CD4-positive, alpha-beta T cell (primary cell): ENCODE results near the gene HOXC10. TPM values are rescaled to one million over a fixed set of nuclear protein-coding genes. Genes with fewer than 3 reads are reported as not detected.

ENCODE experiments used
- ATAC-seq: fragments of 200-7000 bp; cut with Tn5 transposase; one replicate; pipeline ENCODE4 v1.10.0; 2022; ENCODE audit warnings: mild to moderate bottlenecking; ENCODE audit not compliant: poor library complexity
- CTCF ChIA-PET: fragments of 350-600 bp; sonication (Branson Sonifier 250); formaldehyde crosslinking; loops from one replicate; lab custom pipeline; 2021; ENCODE audit warnings: antibody characterized with exemption, inconsistent platforms; lab: Charles Lee
- POLR2A ChIA-PET: fragments of 350-600 bp; sonication (Branson Sonifier 250); formaldehyde crosslinking; loops from one replicate; lab custom pipeline; 2021; ENCODE audit warnings: antibody characterized with exemption, inconsistent platforms; lab: Charles Lee
- DNase-seq, 14 experiments: peaks; one replicate each; pipeline ENCODE4 v3.0.0-alpha.2; 2013 to 2020; ENCODE audit warnings: mixed read lengths in 2 of 14
- H3K27ac ChIP-seq, 2 donors: one replicate each; pipeline versions ENCODE4 v1.5.1 to v1.7.0; 2013; ENCODE audit warnings: low read length in 2 of 2, low read depth in 1 of 2, mild to moderate bottlenecking in 1 of 2
- H3K27me3 ChIP-seq, 2 experiments: 1 replicate in 1 of 2; 2 replicates in 1 of 2; pipeline versions ENCODE4 v1.6.1 to v1.7.0; 2013; ENCODE audit warnings: low read length in 2 of 2, control low read depth in 1 of 2, mild to moderate bottlenecking in 1 of 2, moderate library complexity in 1 of 2; ENCODE audit not compliant: insufficient read depth in 2 of 2, control insufficient read depth in 1 of 2
- H3K36me3 ChIP-seq: one replicate; pipeline ENCODE4 v1.6.1; 2013; ENCODE audit warnings: low read length, control low read depth; ENCODE audit not compliant: insufficient read depth
- H3K4me1 ChIP-seq: one replicate; pipeline ENCODE4 v1.6.1; 2013; ENCODE audit warnings: low read length, control low read depth; ENCODE audit not compliant: insufficient read depth
- H3K4me3 ChIP-seq: one replicate; pipeline ENCODE4 v1.5.1; 2013; ENCODE audit warnings: mild to moderate bottlenecking, low read length, moderate library complexity
- H3K9me3 ChIP-seq, 2 experiments: 1 replicate in 1 of 2; 2 replicates in 1 of 2; pipeline versions ENCODE4 v1.6.1 to v1.7.0; 2013; ENCODE audit warnings: low read length in 2 of 2, mild to moderate bottlenecking in 2 of 2, control low read depth in 1 of 2, moderate library complexity in 1 of 2; ENCODE audit not compliant: control insufficient read depth in 1 of 2, insufficient read depth in 1 of 2
- H3K27ac Mint-ChIP-seq: one replicate; pipeline ENCODE4 v1.8.0; 2020; ENCODE audit warnings: mixed read lengths
- H3K27me3 Mint-ChIP-seq: one replicate; pipeline ENCODE4 v1.8.0; 2021; ENCODE audit warnings: mixed read lengths
- H3K36me3 Mint-ChIP-seq: one replicate; pipeline ENCODE4 v1.8.0; 2021; ENCODE audit warnings: low read depth, mixed read lengths
- H3K4me1 Mint-ChIP-seq: one replicate; pipeline ENCODE4 v1.8.0; 2021; ENCODE audit warnings: low read depth, mixed read lengths
- H3K4me3 Mint-ChIP-seq: one replicate; pipeline ENCODE4 v1.8.0; 2020; ENCODE audit warnings: mild to moderate bottlenecking, mixed read lengths
- H3K9me3 Mint-ChIP-seq: one replicate; pipeline ENCODE4 v1.8.0; 2020; ENCODE audit warnings: mixed read lengths
- CTCF ChIP-seq: fragments of 200-600 bp; IDR thresholded peaks from one replicate; pipeline ENCODE4 v1.8.0; 2022; ENCODE audit warnings: antibody characterized with exemption, mild to moderate bottlenecking
- intact Hi-C, 2 experiments: fragments of 100-400 bp; cut with DNase I in 1 of 2; cut with micrococcal nuclease in 1 of 2; formaldehyde crosslinking; loops; one replicate each; pipeline versions ENCODE4 v1.15.1 to v1.9.0; 2023 to 2025; cut with DNase I, micrococcal nuclease
- total RNA-seq, 174 experiments: library from RNA in 2 of 174; stranded (reverse) in 2 of 174; gene quantifications; one replicate each; pipeline ENCODE4 v1.2.3 and lab custom pipeline; 2021 to 2026

HOXC10 gene
- total RNA-seq, 2 experiments from 2014 or later = not detected

GRCh38 chr12:54002278-54002914, 17.4 kb downstream of the HOXC10 start:
- Histone ChIP-seq H3K9me3 (peaks cover 0 to 56% of the 10 kb centered on the region in 2 experiments), H3K36me3 (no peaks in the 10 kb centered on the region), H3K27ac (no peak overlapping the region), H3K4me3 (no peak overlapping the region), H3K4me1 (peaks cover 49% of the 10 kb centered on the region), H3K27me3 (peaks cover 95 to 98% of the 10 kb centered on the region in 2 experiments)
- DNase-seq (no peak), ATAC-seq (no peak)
- Mint-ChIP-seq H3K4me3 (no peak overlapping the region), H3K4me1 (peaks cover 39% of the 10 kb centered on the region), H3K27me3 (peaks cover 100% of the 10 kb centered on the region), H3K9me3 (no peaks in the 10 kb centered on the region), H3K27ac (no peak overlapping the region), H3K36me3 (no peaks in the 10 kb centered on the region)
- no peak for TF ChIP-seq CTCF
- ChIA-PET POLR2A (no interaction called here), CTCF (interaction anchor here (2.7 kb wide), 1 partner anchor 199 kb away, joined by 14 read pairs; no protein-coding TSS in a partner anchor)
- intact Hi-C loops = loop anchor here in 1 of 2 experiments (10.0 kb wide), 1 partner anchor 362 kb away; the partner anchor contains the start of gene GPR84

- ATAC-seq = no peak
- Histone ChIP-seq H3K9me3 (peaks cover 0 to 53% of the 10 kb centered on the region in 2 experiments), H3K4me1 (peaks cover 43% of the 10 kb centered on the region), H3K36me3 (no peaks in the 10 kb centered on the region), H3K27ac (no peak overlapping the region), H3K27me3 (peaks cover 95 to 98% of the 10 kb centered on the region in 2 experiments), H3K4me3 (no peak overlapping the region)
- ChIA-PET CTCF (interaction anchor here (1.2 to 2.7 kb wide), 2 partner anchors 198 to 211 kb away, joined by 3 to 14 read pairs; no protein-coding TSS in a partner anchor), POLR2A (no interaction called here)
- no peak for DNase-seq
- no peak for TF ChIP-seq CTCF
- no peaks in the 10 kb centered on the region for H3K36me3 Mint-ChIP-seq
- H3K27me3 Mint-ChIP-seq = peaks cover 100% of the 10 kb centered on the region
- H3K9me3 Mint-ChIP-seq = no peaks in the 10 kb centered on the region
- peaks cover 35% of the 10 kb centered on the region for H3K4me1 Mint-ChIP-seq
- H3K27ac Mint-ChIP-seq = no peak overlapping the region
- H3K4me3 Mint-ChIP-seq = no peak overlapping the region
- intact Hi-C loops = loop anchor here in 1 of 2 experiments (10.0 kb wide), 1 partner anchor 362 kb away; the partner anchor contains the start of gene GPR84
Measured at GRCh38 chr12:54002915-54003389, 18.0 kb downstream of the HOXC10 start.

- DNase-seq = no peak
- no peaks in the 10 kb centered on the region for H3K36me3 ChIP-seq
- H3K27ac Mint-ChIP-seq = no peak overlapping the region
- H3K27me3 Mint-ChIP-seq = peaks cover 100% of the 10 kb centered on the region
- no peak for ATAC-seq
- POLR2A ChIA-PET = no interaction called here
- no peaks in the 10 kb centered on the region for H3K36me3 Mint-ChIP-seq
- intact Hi-C loops = loop anchor here in 1 of 2 experiments (10.0 kb wide), 1 partner anchor 361 kb away; the partner anchor contains the start of gene GPR84
- H3K4me3 Mint-ChIP-seq = no peak overlapping the region
- TF ChIP-seq CTCF = no peak
- H3K27me3 ChIP-seq = peaks cover 95 to 98% of the 10 kb centered on the region in 2 experiments
- peaks cover 31% of the 10 kb centered on the region for H3K4me1 Mint-ChIP-seq
- H3K4me3 ChIP-seq = no peak overlapping the region
- no peaks in the 10 kb centered on the region for H3K9me3 Mint-ChIP-seq
- CTCF ChIA-PET = interaction anchor here (0.7 to 6.3 kb wide), 8 partner anchors 10 to 211 kb away, joined by 3 to 59 read pairs (median 3); partner anchors contain the start of gene HOXC5
- H3K27ac ChIP-seq = no peak overlapping the region
- peaks cover 0 to 49% of the 10 kb centered on the region in 2 experiments for H3K9me3 ChIP-seq
- peaks cover 45% of the 10 kb centered on the region for H3K4me1 ChIP-seq
Measured at GRCh38 chr12:54003625-54004024, 18.7 kb downstream of the HOXC10 start.
